Neural progenitor cell (in vitro differentiated cells): ENCODE results near the gene TCF19.

Source experiments
- CTCF ChIP-seq: fragments of 200-600 bp; sonication (generic); IDR thresholded peaks from 2 replicates; pipeline ENCODE4 v1.5.1; 2017; ENCODE audit warnings: antibody characterized with exemption, mild to moderate bottlenecking
- EZH2 ChIP-seq: fragments of 200-600 bp; sonication (generic); IDR thresholded peaks from 2 replicates; pipeline ENCODE4 v1.6.1; 2017; ENCODE audit warnings: antibody characterized with exemption, mild to moderate bottlenecking, moderate library complexity

GRCh38 chr6:31190488-31190887 lies 32.1 kb downstream of the TCF19 start:
- no peak for TF ChIP-seq CTCF
- TF ChIP-seq EZH2 = no peak
